ENCODE measurements around the gene CELF1. TPM values are rescaled to one million over a fixed set of nuclear protein-coding genes. Genes with fewer than 3 reads are reported as not detected.

CELF1 gene
- total RNA-seq, 4 donors from 2014 or later, result 93.8 to 153 (median 121) TPM

DNA sequence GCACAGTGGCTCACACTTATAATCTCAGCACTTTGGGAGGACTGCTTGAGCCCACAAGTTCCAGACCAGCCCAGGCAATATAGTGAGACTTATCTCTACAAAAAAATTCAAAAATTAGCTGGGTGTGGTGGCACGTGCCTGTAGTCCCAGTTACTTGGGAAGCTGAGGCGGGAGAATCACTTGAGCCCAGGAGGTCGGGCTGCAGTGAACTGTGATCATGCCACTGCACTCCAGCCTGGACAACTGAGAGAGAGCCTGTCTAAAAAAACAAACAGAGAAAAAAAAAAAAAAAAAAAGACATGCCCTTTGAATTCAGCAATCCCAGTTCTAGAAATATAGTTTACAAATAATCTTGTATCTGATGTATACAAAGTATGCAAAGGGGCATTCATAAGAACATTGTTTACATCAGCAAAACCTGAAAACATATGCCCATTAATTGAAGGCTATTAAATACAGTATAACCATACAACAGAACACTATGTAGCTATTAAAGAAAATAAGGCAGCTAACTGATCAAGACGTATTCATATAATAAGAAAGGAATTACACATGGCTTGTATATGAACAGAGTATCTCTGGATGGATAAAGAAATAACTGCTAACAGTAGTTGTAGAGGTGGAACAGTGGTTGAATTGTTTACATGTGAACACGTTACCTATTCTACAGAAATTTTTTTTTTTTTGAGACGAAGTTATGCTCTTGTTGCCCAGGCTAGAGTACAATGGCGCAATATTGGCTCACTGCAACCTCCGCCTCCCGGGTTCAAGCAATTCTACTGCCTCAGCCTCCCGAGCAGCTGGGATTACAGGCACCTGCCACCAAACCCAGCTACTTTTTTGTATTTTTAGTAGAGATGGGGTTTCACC, 35.7 kb downstream of the CELF1 start:
- TF ChIP-seq, protein P1, sequence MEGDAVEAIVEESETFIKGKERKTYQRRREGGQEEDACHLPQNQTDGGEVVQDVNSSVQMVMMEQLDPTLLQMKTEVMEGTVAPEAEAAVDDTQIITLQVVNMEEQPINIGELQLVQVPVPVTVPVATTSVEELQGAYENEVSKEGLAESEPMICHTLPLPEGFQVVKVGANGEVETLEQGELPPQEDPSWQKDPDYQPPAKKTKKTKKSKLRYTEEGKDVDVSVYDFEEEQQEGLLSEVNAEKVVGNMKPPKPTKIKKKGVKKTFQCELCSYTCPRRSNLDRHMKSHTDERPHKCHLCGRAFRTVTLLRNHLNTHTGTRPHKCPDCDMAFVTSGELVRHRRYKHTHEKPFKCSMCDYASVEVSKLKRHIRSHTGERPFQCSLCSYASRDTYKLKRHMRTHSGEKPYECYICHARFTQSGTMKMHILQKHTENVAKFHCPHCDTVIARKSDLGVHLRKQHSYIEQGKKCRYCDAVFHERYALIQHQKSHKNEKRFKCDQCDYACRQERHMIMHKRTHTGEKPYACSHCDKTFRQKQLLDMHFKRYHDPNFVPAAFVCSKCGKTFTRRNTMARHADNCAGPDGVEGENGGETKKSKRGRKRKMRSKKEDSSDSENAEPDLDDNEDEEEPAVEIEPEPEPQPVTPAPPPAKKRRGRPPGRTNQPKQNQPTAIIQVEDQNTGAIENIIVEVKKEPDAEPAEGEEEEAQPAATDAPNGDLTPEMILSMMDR (IDR thresholded peaks at IDR 0.05; ENCODE audit: low read depth), result no peak

DNA sequence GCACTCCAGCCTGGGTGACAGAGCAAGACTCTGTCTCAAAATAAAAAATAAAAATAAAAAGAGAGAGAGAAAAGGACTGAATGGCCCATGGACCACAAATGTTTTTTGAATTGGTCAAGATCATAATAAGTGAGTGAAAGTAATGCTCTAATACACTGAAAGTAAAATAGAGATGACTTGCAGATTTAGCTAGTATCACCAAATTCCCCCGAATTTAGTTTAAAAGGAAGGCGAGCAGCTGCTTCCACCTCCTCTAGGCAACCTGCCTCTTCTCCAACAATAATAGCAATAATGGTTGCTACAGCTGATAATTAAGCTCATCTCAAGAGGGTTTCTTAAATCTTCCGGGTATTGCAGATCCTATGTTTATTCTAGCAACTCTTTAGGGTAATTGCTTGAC, 36.8 kb downstream of the CELF1 start:
- TF ChIP-seq, protein P1 (IDR thresholded peaks at IDR 0.05; ENCODE audit: low read depth), result no peak

DNA sequence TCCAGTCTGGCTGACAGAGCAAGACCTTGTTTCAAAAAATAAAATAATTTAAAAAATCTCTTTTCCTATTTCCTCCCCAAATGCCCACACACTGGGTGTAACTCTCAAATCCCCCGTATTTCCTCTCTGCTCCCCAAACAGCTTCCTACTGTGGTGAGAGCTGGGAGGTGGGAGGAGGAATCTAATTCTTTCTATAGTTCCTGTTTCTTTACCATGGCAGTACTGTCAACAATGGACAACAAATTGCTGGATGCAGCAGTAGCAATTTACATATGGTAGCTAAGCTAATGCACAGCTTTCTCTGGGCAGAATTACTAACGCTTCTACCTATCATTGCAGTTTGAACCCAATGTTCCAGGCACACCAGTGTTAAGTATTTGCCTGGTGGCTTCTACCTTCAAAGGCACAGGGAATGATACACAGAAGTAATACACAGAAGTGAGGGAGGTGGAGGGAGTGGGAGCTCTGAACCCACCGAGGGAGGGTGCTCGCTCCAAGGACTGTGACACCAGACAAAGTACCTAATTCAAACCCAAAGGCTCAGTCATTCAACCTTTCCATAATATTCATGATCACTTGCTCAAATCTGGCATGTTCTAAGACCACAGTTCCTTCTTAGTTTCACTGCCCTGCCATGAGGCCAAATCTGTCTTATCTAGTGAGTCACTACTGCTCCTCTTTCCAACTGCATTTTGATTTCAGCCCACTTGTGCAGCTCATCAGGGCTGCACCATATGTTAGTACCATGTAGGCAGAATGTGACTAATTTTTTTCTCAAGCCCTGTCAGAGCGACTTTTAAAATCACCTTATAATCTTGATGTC, 37.9 kb downstream of the CELF1 start:
- TF ChIP-seq, protein P1 (IDR thresholded peaks at IDR 0.05; ENCODE audit: low read depth), result no peak

DNA sequence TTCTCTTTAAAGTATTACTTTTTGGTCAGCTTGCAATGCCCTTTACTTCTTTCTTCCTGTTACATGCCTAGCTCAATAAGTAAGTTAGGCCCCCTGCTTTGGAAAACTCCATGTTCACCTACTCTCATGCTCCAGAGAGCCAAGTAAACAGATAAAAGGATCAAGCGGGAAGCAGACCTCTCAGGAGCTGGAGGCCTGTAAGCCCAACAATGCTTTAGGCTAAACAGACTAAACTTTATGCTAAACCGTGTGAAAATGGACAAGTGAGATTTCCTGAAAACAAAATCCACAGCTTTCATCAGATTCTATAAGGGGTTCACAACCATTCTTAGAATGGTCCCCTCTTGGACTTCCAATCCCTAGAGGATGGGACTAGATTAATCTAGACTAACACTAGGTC, 40.2 kb downstream of the CELF1 start:
- TF ChIP-seq, protein P1 (IDR thresholded peaks at IDR 0.05; ENCODE audit: low read depth), result no peak

DNA sequence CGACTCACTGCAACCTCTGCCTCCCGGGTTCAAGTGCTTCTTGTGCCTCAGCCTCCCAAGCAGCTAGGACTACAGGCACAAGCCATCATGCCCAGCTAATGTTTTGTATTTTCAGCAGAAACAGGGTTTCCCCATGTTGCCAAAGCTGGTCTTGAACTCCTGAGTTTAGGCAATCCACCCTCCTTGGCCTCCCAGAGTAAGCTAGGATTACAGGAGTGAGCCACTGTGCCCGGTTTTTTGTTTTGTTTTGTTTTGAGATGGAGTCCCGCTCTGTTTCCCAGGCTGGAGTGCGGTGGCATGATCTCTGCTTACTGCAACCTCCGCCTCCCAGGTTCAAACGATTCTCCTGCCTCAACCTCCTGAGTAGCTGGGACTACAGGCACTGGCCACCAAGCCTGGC, 41.0 kb downstream of the CELF1 start:
- TF ChIP-seq, protein P1 (IDR thresholded peaks at IDR 0.05; ENCODE audit: low read depth), result no peak

DNA sequence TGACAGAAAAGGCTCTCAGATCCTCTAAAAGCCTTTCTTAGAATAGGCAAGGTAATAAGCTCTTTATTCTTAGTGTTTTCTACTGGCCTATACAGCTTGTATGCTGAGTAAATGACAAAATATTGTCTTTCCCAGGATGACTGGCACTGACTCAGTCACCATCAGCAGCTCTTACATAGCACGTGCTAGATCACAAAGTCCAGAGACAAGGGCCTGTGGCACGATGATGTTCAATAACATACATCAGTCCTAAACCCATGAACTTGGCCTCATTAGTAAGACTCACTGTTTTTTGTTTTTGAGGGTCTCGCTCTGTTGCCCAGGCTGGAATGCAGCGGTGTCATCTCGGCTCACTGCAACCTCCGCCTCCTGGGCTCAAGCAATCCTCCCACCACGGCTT, 42.7 kb downstream of the CELF1 start:
- TF ChIP-seq, protein P1 (IDR thresholded peaks at IDR 0.05; ENCODE audit: low read depth), result no peak

DNA sequence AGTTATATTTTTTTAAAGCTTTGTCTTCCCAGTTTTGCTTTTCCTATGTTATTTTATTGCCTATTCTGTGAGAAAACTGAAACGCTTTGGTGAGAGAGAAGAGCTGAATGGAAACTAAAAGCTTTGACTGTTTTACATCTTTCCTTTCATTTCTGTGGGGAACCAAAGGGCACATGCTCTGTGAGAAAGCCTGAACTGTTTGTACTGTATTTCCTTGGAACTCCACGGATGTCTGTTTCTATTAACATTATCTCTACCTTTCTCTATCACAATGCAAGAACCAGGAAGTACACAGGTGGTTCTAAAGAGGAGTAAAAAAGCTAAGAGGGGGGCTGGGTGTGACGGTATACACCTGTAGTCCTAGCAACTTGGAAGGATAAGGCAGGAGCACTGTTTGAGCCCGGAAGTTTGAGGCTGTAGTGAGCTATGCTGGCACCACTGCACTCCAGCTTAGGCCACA, 43.8 kb downstream of the CELF1 start:
- TF ChIP-seq, protein P1 (IDR thresholded peaks at IDR 0.05; ENCODE audit: low read depth), result no peak
